Measurements from ENCODE around the gene IGSF21. TPM values are rescaled to one million over a fixed set of nuclear protein-coding genes. Genes with fewer than 3 reads are reported as not detected.

Gene IGSF21
- total and polyA plus RNA-seq, 2 of the 8 experiments (the other 6 are each of a cell fraction or from before 2014, with no cell fraction given) = 22.5 to 28.5 TPM

DNA sequence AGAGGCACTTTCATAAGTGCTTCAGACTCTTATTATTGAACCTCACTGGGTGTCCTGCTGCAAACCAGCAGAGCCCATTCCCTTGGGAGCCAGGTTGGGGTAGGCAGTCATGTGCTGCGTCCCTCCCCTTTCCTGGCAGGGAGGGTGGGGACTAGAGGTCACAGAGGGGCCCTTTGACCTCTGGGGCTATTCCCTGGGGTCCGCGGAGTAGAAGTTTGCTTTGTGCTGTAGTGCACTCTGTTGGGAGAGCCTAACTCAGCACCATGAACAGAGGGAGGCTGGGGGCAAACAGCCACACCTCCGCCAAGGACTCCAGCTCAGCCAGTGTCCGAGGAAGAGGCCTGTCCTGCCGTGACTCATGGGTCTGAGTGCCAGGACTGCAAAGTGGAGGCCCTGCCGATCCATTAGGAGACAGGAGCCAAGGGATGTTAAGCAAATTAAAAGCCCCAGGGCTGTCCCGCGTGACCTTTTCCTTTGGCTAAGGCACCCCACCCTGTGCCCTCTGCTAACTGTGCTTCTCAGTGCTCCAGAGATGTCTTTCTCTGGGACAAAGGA is 3.0 kb upstream of the IGSF21 start (continued):
- TF ChIP-seq, protein P1, sequence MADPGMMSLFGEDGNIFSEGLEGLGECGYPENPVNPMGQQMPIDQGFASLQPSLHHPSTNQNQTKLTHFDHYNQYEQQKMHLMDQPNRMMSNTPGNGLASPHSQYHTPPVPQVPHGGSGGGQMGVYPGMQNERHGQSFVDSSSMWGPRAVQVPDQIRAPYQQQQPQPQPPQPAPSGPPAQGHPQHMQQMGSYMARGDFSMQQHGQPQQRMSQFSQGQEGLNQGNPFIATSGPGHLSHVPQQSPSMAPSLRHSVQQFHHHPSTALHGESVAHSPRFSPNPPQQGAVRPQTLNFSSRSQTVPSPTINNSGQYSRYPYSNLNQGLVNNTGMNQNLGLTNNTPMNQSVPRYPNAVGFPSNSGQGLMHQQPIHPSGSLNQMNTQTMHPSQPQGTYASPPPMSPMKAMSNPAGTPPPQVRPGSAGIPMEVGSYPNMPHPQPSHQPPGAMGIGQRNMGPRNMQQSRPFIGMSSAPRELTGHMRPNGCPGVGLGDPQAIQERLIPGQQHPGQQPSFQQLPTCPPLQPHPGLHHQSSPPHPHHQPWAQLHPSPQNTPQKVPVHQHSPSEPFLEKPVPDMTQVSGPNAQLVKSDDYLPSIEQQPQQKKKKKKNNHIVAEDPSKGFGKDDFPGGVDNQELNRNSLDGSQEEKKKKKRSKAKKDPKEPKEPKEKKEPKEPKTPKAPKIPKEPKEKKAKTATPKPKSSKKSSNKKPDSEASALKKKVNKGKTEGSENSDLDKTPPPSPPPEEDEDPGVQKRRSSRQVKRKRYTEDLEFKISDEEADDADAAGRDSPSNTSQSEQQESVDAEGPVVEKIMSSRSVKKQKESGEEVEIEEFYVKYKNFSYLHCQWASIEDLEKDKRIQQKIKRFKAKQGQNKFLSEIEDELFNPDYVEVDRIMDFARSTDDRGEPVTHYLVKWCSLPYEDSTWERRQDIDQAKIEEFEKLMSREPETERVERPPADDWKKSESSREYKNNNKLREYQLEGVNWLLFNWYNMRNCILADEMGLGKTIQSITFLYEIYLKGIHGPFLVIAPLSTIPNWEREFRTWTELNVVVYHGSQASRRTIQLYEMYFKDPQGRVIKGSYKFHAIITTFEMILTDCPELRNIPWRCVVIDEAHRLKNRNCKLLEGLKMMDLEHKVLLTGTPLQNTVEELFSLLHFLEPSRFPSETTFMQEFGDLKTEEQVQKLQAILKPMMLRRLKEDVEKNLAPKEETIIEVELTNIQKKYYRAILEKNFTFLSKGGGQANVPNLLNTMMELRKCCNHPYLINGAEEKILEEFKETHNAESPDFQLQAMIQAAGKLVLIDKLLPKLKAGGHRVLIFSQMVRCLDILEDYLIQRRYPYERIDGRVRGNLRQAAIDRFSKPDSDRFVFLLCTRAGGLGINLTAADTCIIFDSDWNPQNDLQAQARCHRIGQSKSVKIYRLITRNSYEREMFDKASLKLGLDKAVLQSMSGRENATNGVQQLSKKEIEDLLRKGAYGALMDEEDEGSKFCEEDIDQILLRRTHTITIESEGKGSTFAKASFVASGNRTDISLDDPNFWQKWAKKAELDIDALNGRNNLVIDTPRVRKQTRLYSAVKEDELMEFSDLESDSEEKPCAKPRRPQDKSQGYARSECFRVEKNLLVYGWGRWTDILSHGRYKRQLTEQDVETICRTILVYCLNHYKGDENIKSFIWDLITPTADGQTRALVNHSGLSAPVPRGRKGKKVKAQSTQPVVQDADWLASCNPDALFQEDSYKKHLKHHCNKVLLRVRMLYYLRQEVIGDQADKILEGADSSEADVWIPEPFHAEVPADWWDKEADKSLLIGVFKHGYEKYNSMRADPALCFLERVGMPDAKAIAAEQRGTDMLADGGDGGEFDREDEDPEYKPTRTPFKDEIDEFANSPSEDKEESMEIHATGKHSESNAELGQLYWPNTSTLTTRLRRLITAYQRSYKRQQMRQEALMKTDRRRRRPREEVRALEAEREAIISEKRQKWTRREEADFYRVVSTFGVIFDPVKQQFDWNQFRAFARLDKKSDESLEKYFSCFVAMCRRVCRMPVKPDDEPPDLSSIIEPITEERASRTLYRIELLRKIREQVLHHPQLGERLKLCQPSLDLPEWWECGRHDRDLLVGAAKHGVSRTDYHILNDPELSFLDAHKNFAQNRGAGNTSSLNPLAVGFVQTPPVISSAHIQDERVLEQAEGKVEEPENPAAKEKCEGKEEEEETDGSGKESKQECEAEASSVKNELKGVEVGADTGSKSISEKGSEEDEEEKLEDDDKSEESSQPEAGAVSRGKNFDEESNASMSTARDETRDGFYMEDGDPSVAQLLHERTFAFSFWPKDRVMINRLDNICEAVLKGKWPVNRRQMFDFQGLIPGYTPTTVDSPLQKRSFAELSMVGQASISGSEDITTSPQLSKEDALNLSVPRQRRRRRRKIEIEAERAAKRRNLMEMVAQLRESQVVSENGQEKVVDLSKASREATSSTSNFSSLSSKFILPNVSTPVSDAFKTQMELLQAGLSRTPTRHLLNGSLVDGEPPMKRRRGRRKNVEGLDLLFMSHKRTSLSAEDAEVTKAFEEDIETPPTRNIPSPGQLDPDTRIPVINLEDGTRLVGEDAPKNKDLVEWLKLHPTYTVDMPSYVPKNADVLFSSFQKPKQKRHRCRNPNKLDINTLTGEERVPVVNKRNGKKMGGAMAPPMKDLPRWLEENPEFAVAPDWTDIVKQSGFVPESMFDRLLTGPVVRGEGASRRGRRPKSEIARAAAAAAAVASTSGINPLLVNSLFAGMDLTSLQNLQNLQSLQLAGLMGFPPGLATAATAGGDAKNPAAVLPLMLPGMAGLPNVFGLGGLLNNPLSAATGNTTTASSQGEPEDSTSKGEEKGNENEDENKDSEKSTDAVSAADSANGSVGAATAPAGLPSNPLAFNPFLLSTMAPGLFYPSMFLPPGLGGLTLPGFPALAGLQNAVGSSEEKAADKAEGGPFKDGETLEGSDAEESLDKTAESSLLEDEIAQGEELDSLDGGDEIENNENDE (IDR thresholded peaks at IDR 0.05; ENCODE audit: insufficient replicate concordance, low read length) = no peak
- TF ChIP-seq RAD21 (IDR thresholded peaks at IDR 0.05 in 1 of 2, conservative IDR thresholded peaks at IDR 0.05 in 1 of 2; ENCODE audit: low read depth in 2 of 2, low read length in 2 of 2) = peak; percentile 16 to 36; a peak in 3 of 4 replicates
